Endothelial cell of umbilical vein (primary cell): ENCODE measurements around the gene DMRTB1. TPM values are rescaled to one million over a fixed set of nuclear protein-coding genes. Genes with fewer than 3 reads are reported as not detected.

Source experiments
- BruUV-seq: library from RNA; stranded (reverse); fragments of 400-500 nt; replicated peaks from 2 replicates; lab custom pipeline; 2021; lab: Mats Ljungman, UMichigan
- CTCF ChIA-PET: fragments of 300-600, 350-600 bp; sonication (Branson Sonifier 250); formaldehyde crosslinking; loops from one replicate; lab custom pipeline; 2021; ENCODE audit warnings: antibody characterized with exemption, inconsistent platforms; lab: Charles Lee
- POLR2A ChIA-PET: fragments of 300-600, 350-600 bp; sonication (Branson Sonifier 250); formaldehyde crosslinking; loops from one replicate; lab custom pipeline; 2021; ENCODE audit warnings: antibody characterized with exemption, inconsistent platforms; lab: Charles Lee
- DNase-seq: peaks from one replicate; pipeline ENCODE4 v3.0.0-alpha.2; 2011; ENCODE audit warnings: low read depth, low spot score
- FAIRE-seq: peaks from 2 replicates; lab custom pipeline; 2011; peaks lifted over from hg19 to GRCh38; lab: Jason Lieb, UNC
- H2AFZ ChIP-seq: 2 replicates; pipeline ENCODE4 v1.6.0; 2012; ENCODE audit warnings: low read depth, low read length, control low read depth, inconsistent platforms
- H3K27ac ChIP-seq: 2 replicates; pipeline ENCODE4 v1.5.1; 2011; ENCODE audit warnings: low read depth, mild to moderate bottlenecking, control low read depth, low read length, moderate library complexity; ENCODE audit not compliant: insufficient read depth
- H3K27me3 ChIP-seq, 2 experiments: 2 replicates each; pipeline versions ENCODE4 v1.6.0 to v1.6.1; 2011; ENCODE audit warnings: low read length in 2 of 2, mixed read lengths in 1 of 2; ENCODE audit not compliant: control insufficient read depth in 2 of 2, insufficient read depth in 2 of 2
- H3K36me3 ChIP-seq, 2 experiments: 2 replicates in 1 of 2; 3 replicates in 1 of 2; pipeline ENCODE4 v1.5.1; 2011; ENCODE audit warnings: low read length in 2 of 2, mild to moderate bottlenecking in 1 of 2, moderate library complexity in 1 of 2; ENCODE audit not compliant: control insufficient read depth in 2 of 2, insufficient read depth in 2 of 2; ENCODE audit errors: extremely low read depth in 1 of 2
- H3K4me1 ChIP-seq: 3 replicates; pipeline ENCODE4 v1.5.1; 2011; ENCODE audit warnings: mild to moderate bottlenecking, low read length; ENCODE audit not compliant: control insufficient read depth, insufficient read depth; ENCODE audit errors: extremely low read depth
- H3K4me2 ChIP-seq: 2 replicates; pipeline ENCODE4 v1.6.1; 2011; ENCODE audit warnings: low read length, control low read depth, mixed read lengths; ENCODE audit not compliant: insufficient read depth
- H3K4me3 ChIP-seq, 3 experiments: fragments of 200-600 bp in 1 of 3; sonication (generic), shearing (Covaris generic) in 1 of 3; replicated peaks in 1 of 3; 2 replicates each; pipeline ENCODE4 v1.5.1; 2011 to 2016; ENCODE audit warnings: control low read depth in 3 of 3, low read length in 3 of 3, mild to moderate bottlenecking in 2 of 3, inconsistent platforms in 1 of 3, low read depth in 1 of 3, moderate library complexity in 1 of 3; ENCODE audit not compliant: insufficient read depth in 1 of 3
- H3K79me2 ChIP-seq: 2 replicates; pipeline ENCODE4 v1.6.0; 2012; ENCODE audit warnings: low read length, inconsistent platforms; ENCODE audit not compliant: control insufficient read depth, insufficient read depth
- H3K9ac ChIP-seq: replicated peaks from 2 replicates; pipeline ENCODE3; 2011; ENCODE audit warnings: low read length, control low read depth; ENCODE audit not compliant: insufficient read depth; ENCODE audit errors: extremely low read depth
- H3K9me1 ChIP-seq: replicated peaks from 3 replicates; pipeline ENCODE4 v1.6.0; 2011; ENCODE audit warnings: mild to moderate bottlenecking, low read length; ENCODE audit not compliant: control insufficient read depth, insufficient read depth; ENCODE audit errors: extremely low read depth
- H3K9me3 ChIP-seq: replicated peaks from 2 replicates; pipeline ENCODE4 v1.5.1; 2012; ENCODE audit warnings: low read length, inconsistent platforms; ENCODE audit not compliant: control insufficient read depth, insufficient read depth
- H4K20me1 ChIP-seq: replicated peaks from 2 replicates; pipeline ENCODE3; 2011; ENCODE audit warnings: mild to moderate bottlenecking, low read length; ENCODE audit not compliant: control insufficient read depth, insufficient read depth; ENCODE audit errors: extremely low read depth
- EZH2 ChIP-seq: IDR thresholded peaks from 2 replicates; pipeline ENCODE4 v1.6.1; 2012; ENCODE audit warnings: borderline replicate concordance, low read depth, mild to moderate bottlenecking, moderate library complexity, low read length, inconsistent platforms; ENCODE audit not compliant: severe bottlenecking
- FOS ChIP-seq: IDR thresholded peaks from 2 replicates; pipeline ENCODE4 v1.6.1; 2011; ENCODE audit warnings: mild to moderate bottlenecking, low read length, moderate library complexity, borderline replicate concordance; ENCODE audit not compliant: insufficient read depth
- GATA2 ChIP-seq: IDR thresholded peaks from 2 replicates; pipeline ENCODE4 v1.7.0; 2011; ENCODE audit warnings: low read depth, mild to moderate bottlenecking, moderate library complexity, mixed read lengths, low read length; ENCODE audit not compliant: insufficient read length, insufficient read depth
- JUN ChIP-seq: IDR thresholded peaks from 2 replicates; pipeline ENCODE4 v1.6.1; 2011; ENCODE audit warnings: borderline replicate concordance, low read depth; ENCODE audit not compliant: insufficient read length, insufficient read depth
- POLR2A ChIP-seq: IDR thresholded peaks from 2 replicates; pipeline ENCODE4 v1.6.1; 2012; ENCODE audit warnings: low read depth, mild to moderate bottlenecking, control low read depth, low read length
- POLR2AphosphoS5 ChIP-seq: IDR thresholded peaks from 2 replicates; pipeline ENCODE4 v1.6.1; 2012; ENCODE audit warnings: low read depth, mild to moderate bottlenecking, control low read depth, low read length, moderate library complexity; ENCODE audit not compliant: insufficient read depth
- dilution Hi-C: fragments of 300-500 bp; cut with MboI; formaldehyde crosslinking; loops from one replicate; pipeline ENCODE4 v1.15.0; 2019; ENCODE audit warnings: low sequenced_read_pairs; ENCODE audit not compliant: extremely low pct_ligation_motif_present
- intact Hi-C: fragments of 100-400 bp; cut with micrococcal nuclease; formaldehyde crosslinking; loops from one replicate; pipeline ENCODE4 v1.10.0; 2022
- polyA plus RNA-seq, 4 experiments: library from polyadenylated mRNA; depleted of rRNA in 3 of 4; stranded (reverse) in 3 of 4; unstranded in 1 of 4; fragments of >200 nt; gene quantifications; 2 replicates each; pipeline versions ENCODE4 v1.2.1 to v1.2.3, GENCODE V29; 2011 to 2012; ENCODE audit warnings: missing spikeins in 1 of 4
- total RNA-seq: library from RNA; stranded (reverse); gene quantifications from 2 replicates; pipeline ENCODE4 v1.2.3, GENCODE V29; 2021
- TF ChIP-seq, protein P1 (sequence below): IDR thresholded peaks from 2 replicates; pipeline ENCODE4 v1.6.1; 2011; ENCODE audit not compliant: insufficient read depth, insufficient read length
- TF ChIP-seq, protein P2 (sequence below), 2 donors: IDR thresholded peaks; 1 replicate in 1 of 2; 2 replicates in 1 of 2; pipeline ENCODE4 v1.5.1; 2011; ENCODE audit warnings: low read length in 2 of 2, mild to moderate bottlenecking in 2 of 2, moderate library complexity in 2 of 2, control low read depth in 1 of 2, inconsistent platforms in 1 of 2, low read depth in 1 of 2; ENCODE audit not compliant: insufficient read depth in 1 of 2; ENCODE audit errors: extremely low read depth in 1 of 2

The DMRTB1 gene
- total and polyA plus RNA-seq, 2 donors (not counting 3 experiments of a cell fraction or from before 2014, with no cell fraction given) = not detected

DNA sequence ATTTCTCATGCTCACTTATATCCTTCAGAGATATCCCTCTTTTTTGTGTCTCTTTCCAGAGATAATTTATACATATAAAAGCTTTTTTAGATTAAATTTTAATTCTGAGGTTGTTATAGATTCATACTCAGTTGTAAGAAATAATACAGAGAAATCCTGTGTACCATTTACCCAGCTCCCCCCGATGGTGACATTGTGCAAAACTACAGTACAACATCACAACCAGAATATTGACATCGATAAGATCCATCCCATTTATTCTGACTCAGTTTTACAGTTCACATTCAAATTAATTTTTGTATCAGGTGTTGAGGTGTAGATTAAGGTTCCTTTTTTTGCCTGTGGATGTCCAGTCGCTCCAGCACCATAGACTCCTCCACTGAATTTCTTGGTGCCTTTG lies 14.3 kb downstream of the DMRTB1 start:
- DNase-seq (no peak), FAIRE-seq (peak; percentile 47)
- TF ChIP-seq POLR2AphosphoS5 = no peak
- TF ChIP-seq POLR2A = no peak
- TF ChIP-seq FOS = no peak
- TF ChIP-seq, protein P1, sequence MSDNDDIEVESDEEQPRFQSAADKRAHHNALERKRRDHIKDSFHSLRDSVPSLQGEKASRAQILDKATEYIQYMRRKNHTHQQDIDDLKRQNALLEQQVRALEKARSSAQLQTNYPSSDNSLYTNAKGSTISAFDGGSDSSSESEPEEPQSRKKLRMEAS = no peak
- TF ChIP-seq, protein P2, sequence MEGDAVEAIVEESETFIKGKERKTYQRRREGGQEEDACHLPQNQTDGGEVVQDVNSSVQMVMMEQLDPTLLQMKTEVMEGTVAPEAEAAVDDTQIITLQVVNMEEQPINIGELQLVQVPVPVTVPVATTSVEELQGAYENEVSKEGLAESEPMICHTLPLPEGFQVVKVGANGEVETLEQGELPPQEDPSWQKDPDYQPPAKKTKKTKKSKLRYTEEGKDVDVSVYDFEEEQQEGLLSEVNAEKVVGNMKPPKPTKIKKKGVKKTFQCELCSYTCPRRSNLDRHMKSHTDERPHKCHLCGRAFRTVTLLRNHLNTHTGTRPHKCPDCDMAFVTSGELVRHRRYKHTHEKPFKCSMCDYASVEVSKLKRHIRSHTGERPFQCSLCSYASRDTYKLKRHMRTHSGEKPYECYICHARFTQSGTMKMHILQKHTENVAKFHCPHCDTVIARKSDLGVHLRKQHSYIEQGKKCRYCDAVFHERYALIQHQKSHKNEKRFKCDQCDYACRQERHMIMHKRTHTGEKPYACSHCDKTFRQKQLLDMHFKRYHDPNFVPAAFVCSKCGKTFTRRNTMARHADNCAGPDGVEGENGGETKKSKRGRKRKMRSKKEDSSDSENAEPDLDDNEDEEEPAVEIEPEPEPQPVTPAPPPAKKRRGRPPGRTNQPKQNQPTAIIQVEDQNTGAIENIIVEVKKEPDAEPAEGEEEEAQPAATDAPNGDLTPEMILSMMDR (IDR thresholded peaks at IDR 0.05; ENCODE audit: extremely low read depth in 1 of 2, insufficient read depth in 1 of 2, low read depth in 1 of 2, low read length in 2 of 2) = peak in 1 of 2 donors; percentile 17
- no peak for TF ChIP-seq EZH2
- Histone ChIP-seq H3K4me1 (no peaks in the 10 kb centered on the region), H3K9me1 (no peaks in the 10 kb centered on the region), H3K27me3 (peaks cover 0 to 3% of the 10 kb centered on the region in 2 experiments), H2AFZ (no peak overlapping the region), H3K79me2 (no peaks in the 10 kb centered on the region), H4K20me1 (no peaks in the 10 kb centered on the region), H3K9me3 (no peaks in the 10 kb centered on the region), H3K9ac (no peak overlapping the region), H3K36me3 (no peaks in the 10 kb centered on the region), H3K4me3 (no peak overlapping the region), H3K4me2 (no peak overlapping the region), H3K27ac (no peak overlapping the region)
- BruUV-seq = no TSS peak
- ChIA-PET CTCF (interaction anchor here (0.8 to 4.5 kb wide), 7 partner anchors 8 to 195 kb away, joined by 3 to 26 read pairs (median 6); no protein-coding TSS in a partner anchor), POLR2A (no interaction called here)
- dilution Hi-C loops (no loop called here), intact Hi-C loops (loop anchor here (5.0 kb wide), 1 partner anchor 196 kb away; no protein-coding TSS in a partner anchor)

DNA sequence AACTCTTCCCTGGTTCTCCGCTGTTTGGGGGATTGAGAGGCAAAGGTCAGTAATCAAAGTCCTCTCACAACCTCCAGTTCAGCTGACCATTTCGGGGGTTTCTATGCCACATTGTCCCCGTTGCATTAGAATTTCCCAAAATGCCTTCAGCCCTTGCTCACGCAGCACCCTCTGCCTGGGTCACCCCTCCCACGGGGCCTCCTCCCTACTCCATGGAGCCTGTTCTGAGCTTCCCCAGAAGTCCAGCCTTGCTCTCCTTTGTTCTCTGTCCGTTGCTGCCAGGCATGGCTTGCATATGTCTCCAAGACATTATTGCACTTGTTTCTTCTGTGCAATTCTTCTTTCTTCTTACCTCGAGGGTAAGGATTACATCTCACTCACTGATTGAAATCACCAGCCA lies 16.5 kb downstream of the DMRTB1 start:
- H4K20me1 ChIP-seq = no peaks in the 10 kb centered on the region
- ChIA-PET CTCF (no interaction called here), POLR2A (no interaction called here)
- no peaks in the 10 kb centered on the region for H3K36me3 ChIP-seq
- no TSS peak for BruUV-seq
- FAIRE-seq (no peak), DNase-seq (no peak)
- no peak overlapping the region for H3K4me2 ChIP-seq
- H3K4me1 ChIP-seq = no peaks in the 10 kb centered on the region
- intact Hi-C loops (no loop called here), dilution Hi-C loops (no loop called here)
- no peak overlapping the region for H3K4me3 ChIP-seq
- H3K79me2 ChIP-seq = no peaks in the 10 kb centered on the region
- peaks cover 0 to 4% of the 10 kb centered on the region in 2 experiments for H3K27me3 ChIP-seq
- no peak overlapping the region for H2AFZ ChIP-seq
- no peak overlapping the region for H3K9ac ChIP-seq
- no peaks in the 10 kb centered on the region for H3K9me3 ChIP-seq
- H3K27ac ChIP-seq = no peak overlapping the region
- H3K9me1 ChIP-seq = no peaks in the 10 kb centered on the region
- TF ChIP-seq GATA2 (no peak), EZH2 (no peak), FOS (no peak), POLR2AphosphoS5 (no peak), JUN (no peak)
- TF ChIP-seq, protein P2 (IDR thresholded peaks at IDR 0.05; ENCODE audit: extremely low read depth in 1 of 2, insufficient read depth in 1 of 2, low read depth in 1 of 2, low read length in 2 of 2) = no peak
- TF ChIP-seq, protein P1 = no peak
